ENCODE measurements around the gene STRBP. TPM values are rescaled to one million over a fixed set of nuclear protein-coding genes. Genes with fewer than 3 reads are reported as not detected.

Gene STRBP
- total and polyA plus RNA-seq, 9 of the 15 experiments (the other 6 are each of a cell fraction or from before 2014, with no cell fraction given) = 27.7 to 84.0 (median 70.2) TPM

DNA sequence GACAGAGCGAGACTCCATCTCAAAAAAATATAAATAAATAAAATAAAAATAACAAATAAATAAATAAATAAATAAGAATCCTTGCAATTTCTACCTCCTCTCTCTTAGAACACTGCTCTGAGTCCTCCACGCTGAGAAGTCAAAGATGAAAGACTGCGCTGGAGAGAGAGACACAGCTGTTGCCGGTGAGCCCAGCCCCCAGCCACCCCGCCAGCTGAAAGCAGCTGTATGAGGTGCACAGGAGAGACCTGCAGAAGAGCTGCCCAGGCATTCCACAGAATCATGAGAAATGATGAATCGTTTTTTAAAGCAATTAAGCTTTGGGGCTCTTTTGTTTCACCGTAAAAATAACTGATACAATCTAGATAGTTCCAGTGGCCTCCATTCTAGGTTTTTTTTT, 16.3 kb upstream of the STRBP start (continued):
- TF ChIP-seq, protein P1, sequence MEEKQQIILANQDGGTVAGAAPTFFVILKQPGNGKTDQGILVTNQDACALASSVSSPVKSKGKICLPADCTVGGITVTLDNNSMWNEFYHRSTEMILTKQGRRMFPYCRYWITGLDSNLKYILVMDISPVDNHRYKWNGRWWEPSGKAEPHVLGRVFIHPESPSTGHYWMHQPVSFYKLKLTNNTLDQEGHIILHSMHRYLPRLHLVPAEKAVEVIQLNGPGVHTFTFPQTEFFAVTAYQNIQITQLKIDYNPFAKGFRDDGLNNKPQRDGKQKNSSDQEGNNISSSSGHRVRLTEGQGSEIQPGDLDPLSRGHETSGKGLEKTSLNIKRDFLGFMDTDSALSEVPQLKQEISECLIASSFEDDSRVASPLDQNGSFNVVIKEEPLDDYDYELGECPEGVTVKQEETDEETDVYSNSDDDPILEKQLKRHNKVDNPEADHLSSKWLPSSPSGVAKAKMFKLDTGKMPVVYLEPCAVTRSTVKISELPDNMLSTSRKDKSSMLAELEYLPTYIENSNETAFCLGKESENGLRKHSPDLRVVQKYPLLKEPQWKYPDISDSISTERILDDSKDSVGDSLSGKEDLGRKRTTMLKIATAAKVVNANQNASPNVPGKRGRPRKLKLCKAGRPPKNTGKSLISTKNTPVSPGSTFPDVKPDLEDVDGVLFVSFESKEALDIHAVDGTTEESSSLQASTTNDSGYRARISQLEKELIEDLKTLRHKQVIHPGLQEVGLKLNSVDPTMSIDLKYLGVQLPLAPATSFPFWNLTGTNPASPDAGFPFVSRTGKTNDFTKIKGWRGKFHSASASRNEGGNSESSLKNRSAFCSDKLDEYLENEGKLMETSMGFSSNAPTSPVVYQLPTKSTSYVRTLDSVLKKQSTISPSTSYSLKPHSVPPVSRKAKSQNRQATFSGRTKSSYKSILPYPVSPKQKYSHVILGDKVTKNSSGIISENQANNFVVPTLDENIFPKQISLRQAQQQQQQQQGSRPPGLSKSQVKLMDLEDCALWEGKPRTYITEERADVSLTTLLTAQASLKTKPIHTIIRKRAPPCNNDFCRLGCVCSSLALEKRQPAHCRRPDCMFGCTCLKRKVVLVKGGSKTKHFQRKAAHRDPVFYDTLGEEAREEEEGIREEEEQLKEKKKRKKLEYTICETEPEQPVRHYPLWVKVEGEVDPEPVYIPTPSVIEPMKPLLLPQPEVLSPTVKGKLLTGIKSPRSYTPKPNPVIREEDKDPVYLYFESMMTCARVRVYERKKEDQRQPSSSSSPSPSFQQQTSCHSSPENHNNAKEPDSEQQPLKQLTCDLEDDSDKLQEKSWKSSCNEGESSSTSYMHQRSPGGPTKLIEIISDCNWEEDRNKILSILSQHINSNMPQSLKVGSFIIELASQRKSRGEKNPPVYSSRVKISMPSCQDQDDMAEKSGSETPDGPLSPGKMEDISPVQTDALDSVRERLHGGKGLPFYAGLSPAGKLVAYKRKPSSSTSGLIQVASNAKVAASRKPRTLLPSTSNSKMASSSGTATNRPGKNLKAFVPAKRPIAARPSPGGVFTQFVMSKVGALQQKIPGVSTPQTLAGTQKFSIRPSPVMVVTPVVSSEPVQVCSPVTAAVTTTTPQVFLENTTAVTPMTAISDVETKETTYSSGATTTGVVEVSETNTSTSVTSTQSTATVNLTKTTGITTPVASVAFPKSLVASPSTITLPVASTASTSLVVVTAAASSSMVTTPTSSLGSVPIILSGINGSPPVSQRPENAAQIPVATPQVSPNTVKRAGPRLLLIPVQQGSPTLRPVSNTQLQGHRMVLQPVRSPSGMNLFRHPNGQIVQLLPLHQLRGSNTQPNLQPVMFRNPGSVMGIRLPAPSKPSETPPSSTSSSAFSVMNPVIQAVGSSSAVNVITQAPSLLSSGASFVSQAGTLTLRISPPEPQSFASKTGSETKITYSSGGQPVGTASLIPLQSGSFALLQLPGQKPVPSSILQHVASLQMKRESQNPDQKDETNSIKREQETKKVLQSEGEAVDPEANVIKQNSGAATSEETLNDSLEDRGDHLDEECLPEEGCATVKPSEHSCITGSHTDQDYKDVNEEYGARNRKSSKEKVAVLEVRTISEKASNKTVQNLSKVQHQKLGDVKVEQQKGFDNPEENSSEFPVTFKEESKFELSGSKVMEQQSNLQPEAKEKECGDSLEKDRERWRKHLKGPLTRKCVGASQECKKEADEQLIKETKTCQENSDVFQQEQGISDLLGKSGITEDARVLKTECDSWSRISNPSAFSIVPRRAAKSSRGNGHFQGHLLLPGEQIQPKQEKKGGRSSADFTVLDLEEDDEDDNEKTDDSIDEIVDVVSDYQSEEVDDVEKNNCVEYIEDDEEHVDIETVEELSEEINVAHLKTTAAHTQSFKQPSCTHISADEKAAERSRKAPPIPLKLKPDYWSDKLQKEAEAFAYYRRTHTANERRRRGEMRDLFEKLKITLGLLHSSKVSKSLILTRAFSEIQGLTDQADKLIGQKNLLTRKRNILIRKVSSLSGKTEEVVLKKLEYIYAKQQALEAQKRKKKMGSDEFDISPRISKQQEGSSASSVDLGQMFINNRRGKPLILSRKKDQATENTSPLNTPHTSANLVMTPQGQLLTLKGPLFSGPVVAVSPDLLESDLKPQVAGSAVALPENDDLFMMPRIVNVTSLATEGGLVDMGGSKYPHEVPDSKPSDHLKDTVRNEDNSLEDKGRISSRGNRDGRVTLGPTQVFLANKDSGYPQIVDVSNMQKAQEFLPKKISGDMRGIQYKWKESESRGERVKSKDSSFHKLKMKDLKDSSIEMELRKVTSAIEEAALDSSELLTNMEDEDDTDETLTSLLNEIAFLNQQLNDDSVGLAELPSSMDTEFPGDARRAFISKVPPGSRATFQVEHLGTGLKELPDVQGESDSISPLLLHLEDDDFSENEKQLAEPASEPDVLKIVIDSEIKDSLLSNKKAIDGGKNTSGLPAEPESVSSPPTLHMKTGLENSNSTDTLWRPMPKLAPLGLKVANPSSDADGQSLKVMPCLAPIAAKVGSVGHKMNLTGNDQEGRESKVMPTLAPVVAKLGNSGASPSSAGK (IDR thresholded peaks at IDR 0.05) = no peak
- TF ChIP-seq CBFA2T2 (conservative IDR thresholded peaks at IDR 0.05) (no peak), POLR2A (conservative IDR thresholded peaks at IDR 0.05) (no peak)

All from K562 (cell line).